ENCODE data around the gene EIF3CL.
"Not testable (repeated sequence)": the region's sequence is repeated elsewhere in the genome, so short reads cannot be mapped to it uniquely, and the experiment has no call there.

DNA sequence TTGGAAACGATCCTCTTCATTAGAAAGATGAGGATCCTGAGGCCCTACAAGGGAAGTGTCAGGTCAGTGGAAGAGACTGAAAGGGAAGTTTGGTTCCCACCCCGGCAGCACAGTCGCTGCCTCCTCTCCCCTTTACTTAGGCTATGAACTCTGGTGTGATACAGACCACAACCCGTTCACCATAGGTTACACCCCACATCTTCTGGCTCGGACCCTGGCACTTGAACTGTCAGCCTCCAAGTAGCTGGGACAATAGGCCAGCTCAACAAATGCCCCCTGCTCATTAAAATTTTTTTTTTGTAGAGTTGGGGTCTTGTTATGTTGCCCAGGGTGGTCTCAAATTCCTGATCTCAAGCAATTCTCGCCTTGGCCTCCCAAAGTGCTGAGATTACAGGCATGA lies 40.3 kb upstream of the EIF3CL start:
- TF ChIP-seq CTCF (IDR thresholded peaks at IDR 0.05); KDM1A (IDR thresholded peaks at IDR 0.05; ENCODE audit: low read depth); RARB (CRISPR knock-in tag; IDR thresholded peaks at IDR 0.05); EP300 (IDR thresholded peaks at IDR 0.05); POLR2A (IDR thresholded peaks at IDR 0.05; ENCODE audit: low read length); RAD21 (conservative IDR thresholded peaks at IDR 0.05 in 1 of 2, IDR thresholded peaks at IDR 0.05 in 1 of 2); CEBPB (IDR thresholded peaks at IDR 0.05); RCOR1 (IDR thresholded peaks at IDR 0.05; ENCODE audit: low read depth, low read length): not testable (repeated sequence)
- TF ChIP-seq, protein P1, sequence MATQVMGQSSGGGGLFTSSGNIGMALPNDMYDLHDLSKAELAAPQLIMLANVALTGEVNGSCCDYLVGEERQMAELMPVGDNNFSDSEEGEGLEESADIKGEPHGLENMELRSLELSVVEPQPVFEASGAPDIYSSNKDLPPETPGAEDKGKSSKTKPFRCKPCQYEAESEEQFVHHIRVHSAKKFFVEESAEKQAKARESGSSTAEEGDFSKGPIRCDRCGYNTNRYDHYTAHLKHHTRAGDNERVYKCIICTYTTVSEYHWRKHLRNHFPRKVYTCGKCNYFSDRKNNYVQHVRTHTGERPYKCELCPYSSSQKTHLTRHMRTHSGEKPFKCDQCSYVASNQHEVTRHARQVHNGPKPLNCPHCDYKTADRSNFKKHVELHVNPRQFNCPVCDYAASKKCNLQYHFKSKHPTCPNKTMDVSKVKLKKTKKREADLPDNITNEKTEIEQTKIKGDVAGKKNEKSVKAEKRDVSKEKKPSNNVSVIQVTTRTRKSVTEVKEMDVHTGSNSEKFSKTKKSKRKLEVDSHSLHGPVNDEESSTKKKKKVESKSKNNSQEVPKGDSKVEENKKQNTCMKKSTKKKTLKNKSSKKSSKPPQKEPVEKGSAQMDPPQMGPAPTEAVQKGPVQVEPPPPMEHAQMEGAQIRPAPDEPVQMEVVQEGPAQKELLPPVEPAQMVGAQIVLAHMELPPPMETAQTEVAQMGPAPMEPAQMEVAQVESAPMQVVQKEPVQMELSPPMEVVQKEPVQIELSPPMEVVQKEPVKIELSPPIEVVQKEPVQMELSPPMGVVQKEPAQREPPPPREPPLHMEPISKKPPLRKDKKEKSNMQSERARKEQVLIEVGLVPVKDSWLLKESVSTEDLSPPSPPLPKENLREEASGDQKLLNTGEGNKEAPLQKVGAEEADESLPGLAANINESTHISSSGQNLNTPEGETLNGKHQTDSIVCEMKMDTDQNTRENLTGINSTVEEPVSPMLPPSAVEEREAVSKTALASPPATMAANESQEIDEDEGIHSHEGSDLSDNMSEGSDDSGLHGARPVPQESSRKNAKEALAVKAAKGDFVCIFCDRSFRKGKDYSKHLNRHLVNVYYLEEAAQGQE (IDR thresholded peaks at IDR 0.05), result not testable (repeated sequence)
- TF ChIP-seq, protein P2, sequence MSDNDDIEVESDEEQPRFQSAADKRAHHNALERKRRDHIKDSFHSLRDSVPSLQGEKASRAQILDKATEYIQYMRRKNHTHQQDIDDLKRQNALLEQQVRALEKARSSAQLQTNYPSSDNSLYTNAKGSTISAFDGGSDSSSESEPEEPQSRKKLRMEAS (IDR thresholded peaks at IDR 0.05), result not testable (repeated sequence)
